ENCODE measurements around the gene OLFM3.

The OLFM3 gene

GRCh38 chr1:101943237-101943636, 53.5 kb downstream of the OLFM3 start:
- DNase-seq (ENCODE audit: low read depth), result no peak

GRCh38 chr1:101942516-101943193, 54.1 kb downstream of the OLFM3 start:
- no peak for DNase-seq (ENCODE audit: low read depth)

- DNase-seq (ENCODE audit: low read depth), result no peak
Observed at GRCh38 chr1:101938681-101939080, 58.0 kb downstream of the OLFM3 start.

- DNase-seq (ENCODE audit: low read depth), result no peak
Observed at GRCh38 chr1:101929343-101929742, 67.4 kb downstream of the OLFM3 start.

DNA sequence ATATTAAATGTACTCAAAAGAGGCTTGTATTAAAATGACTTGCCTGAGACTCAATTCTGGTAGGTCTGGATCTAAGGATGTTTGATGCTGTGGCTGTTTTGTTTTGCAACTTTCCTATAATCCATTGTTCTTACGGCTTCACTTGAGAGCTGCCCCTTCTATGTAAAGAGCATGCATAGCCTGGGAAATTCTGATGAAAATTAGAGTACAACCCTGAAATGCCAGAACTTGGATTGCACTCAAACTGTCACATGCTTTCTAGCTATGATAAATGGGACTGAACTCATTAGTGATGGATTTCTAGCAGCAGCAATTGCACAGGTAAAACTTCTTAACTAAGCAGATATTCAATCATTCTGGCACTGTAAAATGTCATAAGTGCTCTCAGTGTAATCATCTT, 67.9 kb downstream of the OLFM3 start:
- DNase-seq (ENCODE audit: low read depth), result no peak

DNA sequence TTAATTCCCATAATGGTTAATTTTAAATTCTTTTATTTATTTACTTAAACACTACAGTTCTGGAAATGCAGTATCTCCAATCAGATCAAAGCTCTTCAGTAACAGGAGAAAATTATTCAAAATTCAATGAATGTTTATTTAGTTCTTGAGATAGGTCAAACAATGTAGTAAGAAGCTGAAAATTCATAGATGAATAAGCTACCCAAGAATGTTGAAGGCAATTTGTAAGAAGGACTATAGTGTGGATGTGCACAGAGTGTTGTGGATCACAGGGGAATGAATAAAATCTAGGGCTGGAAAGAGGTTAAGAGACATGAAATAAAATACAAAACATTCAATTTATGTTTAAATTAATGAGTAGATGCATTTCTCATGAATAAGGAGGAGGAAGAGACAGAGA, 72.0 kb downstream of the OLFM3 start:
- DNase-seq (ENCODE audit: low read depth), result no peak

- DNase-seq (ENCODE audit: low read depth), result no peak
Observed at GRCh38 chr1:101920577-101920976, 76.1 kb downstream of the OLFM3 start.

- no peak for DNase-seq (ENCODE audit: low read depth)
Observed at GRCh38 chr1:101918277-101918676, 78.4 kb downstream of the OLFM3 start.

DNA sequence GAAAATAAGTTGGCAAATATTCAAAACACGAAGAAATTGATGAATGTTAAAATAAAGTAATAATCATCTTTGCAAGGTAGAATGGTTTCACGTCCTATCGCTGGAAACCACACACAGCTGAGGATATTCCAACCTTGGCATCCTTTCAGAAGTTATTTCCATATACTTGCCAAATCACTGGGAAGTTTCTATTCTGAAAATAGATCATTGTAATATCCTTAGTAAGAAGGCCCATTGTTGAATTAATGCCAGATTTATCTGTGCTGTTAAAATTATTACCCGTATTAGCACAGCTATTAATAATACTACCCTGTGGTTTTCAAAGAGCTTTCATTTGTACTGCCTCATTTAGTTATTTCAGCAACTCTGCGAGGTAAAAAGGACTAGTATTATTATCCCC, 81.1 kb downstream of the OLFM3 start:
- no peak for DNase-seq (ENCODE audit: low read depth)

DNA sequence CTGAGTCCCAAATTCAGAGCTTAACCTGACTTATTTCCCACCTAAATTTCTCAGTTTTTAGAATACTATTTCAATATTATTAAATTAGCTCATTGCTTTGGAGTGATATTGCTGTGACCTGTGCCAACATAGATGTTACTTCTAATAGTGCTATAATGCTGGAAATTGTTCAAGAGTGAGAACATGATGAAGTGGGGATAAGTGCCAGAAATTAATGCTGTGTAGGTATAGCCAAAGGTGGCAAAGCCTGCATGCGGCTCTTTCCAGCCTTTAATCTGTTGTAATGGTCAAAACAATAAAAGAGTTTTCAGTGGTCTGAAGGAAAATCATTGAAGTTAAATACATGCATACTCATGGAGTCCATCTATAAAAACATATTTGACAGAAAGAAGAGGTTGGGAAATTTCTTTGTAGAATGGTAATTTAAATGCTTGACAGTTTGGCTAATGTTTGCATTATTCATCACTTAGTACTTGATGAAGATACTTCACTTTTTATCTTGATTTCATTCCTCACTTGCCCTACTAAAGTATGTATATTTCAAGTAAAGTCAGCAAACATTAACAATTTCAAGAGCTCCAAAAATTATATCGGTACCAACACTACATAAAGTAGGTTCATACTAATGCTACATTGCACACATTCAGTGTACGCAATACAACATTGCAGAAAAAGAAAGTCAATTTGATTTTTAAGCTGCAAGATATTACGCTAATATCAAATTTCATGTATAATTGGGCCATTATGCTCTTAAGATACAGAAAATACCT, 82.1 kb downstream of the OLFM3 start:
- DNase-seq (ENCODE audit: low read depth), result no peak

GRCh38 chr1:101911894-101912293, 84.8 kb downstream of the OLFM3 start:
- DNase-seq (ENCODE audit: low read depth), result no peak

- DNase-seq (ENCODE audit: low read depth), result no peak
Observed at GRCh38 chr1:101908980-101909379, 87.7 kb downstream of the OLFM3 start.

DNA sequence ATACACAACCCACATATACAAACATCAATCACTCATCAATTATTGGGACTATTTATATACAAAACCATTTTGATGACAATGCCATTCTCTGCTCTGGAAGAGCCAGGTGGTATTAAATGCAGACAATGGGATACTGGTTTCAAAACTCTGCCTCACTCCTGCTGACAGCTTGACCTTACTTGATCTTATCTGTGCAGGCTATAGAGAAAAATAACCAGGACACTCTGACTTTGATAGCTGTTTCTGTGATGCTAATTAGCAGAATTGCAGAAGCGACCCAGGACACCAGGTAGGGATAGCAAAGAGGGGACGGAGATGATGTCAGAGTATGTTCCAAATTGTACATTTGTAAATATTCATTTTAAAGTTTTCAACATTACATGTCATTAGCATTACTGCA, 89.5 kb downstream of the OLFM3 start:
- no peak for DNase-seq (ENCODE audit: low read depth)

- DNase-seq (ENCODE audit: low read depth), result no peak
Observed at GRCh38 chr1:101905283-101905835, 91.4 kb downstream of the OLFM3 start.

DNA sequence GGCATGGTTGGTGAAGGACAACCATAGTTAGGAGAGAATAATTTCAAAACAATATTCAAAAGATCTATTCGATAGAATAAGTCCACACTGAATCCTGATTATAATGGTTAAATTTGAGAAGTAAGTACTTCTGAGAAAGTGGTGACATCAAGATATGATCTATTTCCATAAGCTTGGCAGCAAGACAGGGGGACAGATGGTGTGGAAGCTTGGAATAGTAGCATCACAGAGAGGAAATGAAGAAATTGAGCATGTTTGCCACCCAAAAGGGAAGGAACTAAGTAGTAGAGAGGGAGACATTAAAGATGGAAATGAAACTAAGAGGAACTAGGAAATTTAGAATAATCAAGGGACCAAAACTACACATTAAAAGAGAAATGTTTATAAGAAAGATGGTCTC, 94.5 kb downstream of the OLFM3 start:
- no peak for DNase-seq (ENCODE audit: low read depth)

- DNase-seq (ENCODE audit: low read depth), result no peak
Observed at GRCh38 chr1:101898137-101898536, 98.6 kb downstream of the OLFM3 start.

- DNase-seq (ENCODE audit: low read depth), result no peak
Observed at GRCh38 chr1:101884621-101885020, 112.1 kb downstream of the OLFM3 start.

- no peak for DNase-seq (ENCODE audit: low read depth)
Observed at GRCh38 chr1:101875891-101876290, 120.8 kb downstream of the OLFM3 start.

- DNase-seq (ENCODE audit: low read depth), result no peak
Observed at GRCh38 chr1:101873672-101874071, 123.1 kb downstream of the OLFM3 start.

GRCh38 chr1:101859941-101860340, 136.8 kb downstream of the OLFM3 start:
- DNase-seq (ENCODE audit: low read depth), result no peak

DNA sequence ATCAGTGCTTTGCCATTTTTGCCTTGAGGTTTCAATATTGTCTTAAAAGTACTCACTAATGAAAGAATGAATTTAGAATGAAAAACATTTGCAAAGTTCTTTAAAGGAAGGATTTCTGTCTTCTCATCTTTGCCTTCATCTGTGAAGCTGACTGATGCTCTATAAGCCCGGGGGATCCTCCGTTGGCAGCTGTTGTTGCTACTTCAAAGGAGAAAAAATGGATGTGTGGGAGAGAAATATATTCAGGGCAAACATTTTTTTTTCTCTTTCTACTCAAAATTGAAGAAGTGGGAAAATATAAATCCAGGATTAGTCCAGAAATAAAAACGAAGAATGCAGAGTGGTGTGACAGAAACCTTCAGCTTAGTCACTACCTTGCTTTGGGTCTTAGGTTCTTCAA, 142.5 kb downstream of the OLFM3 start:
- no peak for DNase-seq (ENCODE audit: low read depth)

DNA sequence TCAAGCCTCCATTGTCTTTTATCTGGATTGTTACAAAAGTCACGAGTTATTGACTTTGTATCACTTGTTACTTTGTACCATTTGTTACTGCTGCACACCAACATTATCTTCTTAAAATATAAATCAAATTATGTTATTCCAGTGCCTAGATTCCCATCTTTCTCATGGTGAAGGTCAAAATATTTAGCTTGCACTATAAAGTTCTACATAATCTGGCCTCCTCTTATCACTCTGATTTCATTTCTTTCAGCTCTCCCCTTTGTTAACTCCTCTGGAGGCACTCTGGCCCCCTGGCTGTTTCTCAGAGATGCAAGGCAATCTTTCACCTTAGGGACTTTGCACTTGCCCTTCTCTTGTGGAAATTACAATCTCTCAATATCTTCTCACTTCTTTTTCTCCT, 143.8 kb downstream of the OLFM3 start:
- no peak for DNase-seq (ENCODE audit: low read depth)

DNA sequence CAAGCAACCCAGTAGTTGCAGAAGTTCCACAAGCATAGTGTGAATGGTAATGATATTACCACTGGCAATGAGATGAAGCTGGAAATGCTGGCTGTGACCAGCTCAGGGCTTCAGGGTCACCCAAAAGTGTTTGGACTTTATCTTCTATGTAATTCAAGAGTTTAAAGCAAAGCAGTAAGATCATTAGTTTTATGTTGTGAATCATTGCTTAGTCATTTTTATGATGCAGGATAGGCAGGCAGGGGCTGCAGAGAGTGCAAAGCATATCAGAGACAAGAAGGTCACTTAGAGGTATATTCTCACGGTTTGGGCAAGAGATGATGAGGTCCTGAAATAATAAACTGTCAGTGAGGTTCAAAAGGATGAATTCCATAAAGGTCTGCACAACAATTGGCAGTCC, 147.4 kb downstream of the OLFM3 start:
- DNase-seq (ENCODE audit: low read depth), result no peak

- no peak for DNase-seq (ENCODE audit: low read depth)
Observed at GRCh38 chr1:101847626-101848025, 149.1 kb downstream of the OLFM3 start.
